GM21528 (cell line): ENCODE measurements around the gene SOS2.

Source experiments
- ATAC-seq: cut with Tn5 transposase; IDR thresholded peaks from one replicate; pipeline ENCODE4 v1.9.1; 2021; ENCODE audit warnings: mild to moderate bottlenecking, moderate library complexity; ENCODE audit not compliant: unreplicated experiment, low FRiP score

SOS2 gene

GRCh38 chr14:50121486-50121885 lies 109.9 kb downstream of the SOS2 start:
- ATAC-seq = no peak

- no peak for ATAC-seq
These were observed 113.9 kb downstream of the SOS2 start for GRCh38 chr14:50117456-50117855.

DNA sequence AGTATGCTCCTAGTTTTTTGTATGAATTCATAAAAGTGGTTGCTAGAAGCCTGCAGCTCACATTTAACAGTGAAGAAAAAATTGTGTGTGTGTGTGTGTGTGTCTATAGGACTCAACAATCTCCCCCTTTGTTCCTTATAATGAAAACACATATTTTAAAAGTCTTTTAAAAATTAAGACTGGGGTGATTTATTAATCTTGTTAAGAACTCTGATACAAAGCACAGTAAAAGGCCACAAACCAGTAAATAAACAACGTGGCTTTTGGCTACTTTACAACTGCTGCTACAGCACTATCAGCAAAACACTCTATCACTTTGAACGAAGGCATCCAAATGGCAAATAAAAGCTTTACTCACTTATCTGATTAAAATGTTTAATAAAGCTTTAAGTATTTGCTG lies 114.4 kb downstream of the SOS2 start:
- ATAC-seq = no peak

GRCh38 chr14:50116181-50116956 lies 115.0 kb downstream of the SOS2 start, which contains the start of gene VCPKMT:
TSS of gene VCPKMT (minus strand) at chr14:50116572. CDS start at chr14:50116552, 20 bp downstream.
- peak; percentile 88 for ATAC-seq

- ATAC-seq = no peak
These were observed 117.9 kb downstream of the SOS2 start for GRCh38 chr14:50113381-50114035.

DNA sequence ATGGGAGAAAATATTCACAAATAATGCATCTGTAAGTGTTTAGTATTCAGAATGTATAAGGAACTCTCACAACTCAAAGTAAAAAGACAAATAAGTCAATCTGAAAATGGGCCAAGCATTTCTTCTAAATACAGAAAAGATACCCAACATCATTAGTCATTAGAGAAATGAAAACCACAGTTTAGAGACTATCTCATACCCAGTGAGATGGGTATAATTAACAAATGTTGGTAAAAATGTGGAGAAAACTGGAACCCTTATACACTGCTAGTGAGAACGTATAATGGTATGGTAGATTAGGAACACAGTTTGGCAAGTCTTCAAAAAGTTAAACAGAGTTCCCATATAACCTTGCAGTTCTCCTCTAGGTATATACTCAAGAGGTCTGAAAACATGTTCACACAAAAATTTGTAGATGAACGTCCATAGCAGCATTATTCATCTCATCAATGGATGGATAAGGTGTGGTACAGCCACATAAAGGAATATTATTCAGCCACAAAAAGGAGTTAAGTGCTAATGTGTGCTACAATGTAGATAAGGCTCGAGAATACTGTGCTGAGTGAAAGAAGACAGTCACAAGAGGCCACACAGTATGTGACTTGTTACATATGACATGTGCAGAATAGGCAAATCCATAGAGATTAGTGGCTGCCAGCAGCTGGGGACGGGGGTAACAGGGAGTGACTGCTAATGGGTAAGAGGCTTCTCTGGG lies 120.9 kb downstream of the SOS2 start:
- no peak for ATAC-seq

- no peak for ATAC-seq
These were observed 122.0 kb downstream of the SOS2 start for GRCh38 chr14:50109342-50109741.

GRCh38 chr14:50107850-50108249 lies 123.5 kb downstream of the SOS2 start:
- no peak for ATAC-seq

GRCh38 chr14:50106178-50106577 lies 125.2 kb downstream of the SOS2 start:
- no peak for ATAC-seq

- no peak for ATAC-seq
These were observed 127.8 kb downstream of the SOS2 start for GRCh38 chr14:50103558-50103957.

DNA sequence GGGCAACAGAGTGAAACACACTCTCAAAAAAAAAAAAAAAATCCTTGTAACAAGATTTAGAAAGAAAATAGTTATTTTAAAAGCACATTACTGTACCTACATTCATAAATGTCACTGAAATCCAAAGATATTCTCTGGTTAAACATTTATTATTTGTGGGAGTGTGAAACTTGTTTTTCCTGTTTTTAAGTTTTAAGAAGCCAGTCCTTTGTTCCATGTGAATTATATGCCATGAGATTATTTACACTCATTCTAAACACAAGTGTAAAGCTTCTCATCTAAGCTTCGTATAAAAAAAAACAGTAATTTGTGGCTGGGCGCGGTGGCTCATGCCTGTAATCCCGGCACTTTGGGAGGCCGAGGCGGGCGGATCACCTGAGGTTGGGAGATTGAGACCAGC lies 130.0 kb downstream of the SOS2 start:
- ATAC-seq = no peak

DNA sequence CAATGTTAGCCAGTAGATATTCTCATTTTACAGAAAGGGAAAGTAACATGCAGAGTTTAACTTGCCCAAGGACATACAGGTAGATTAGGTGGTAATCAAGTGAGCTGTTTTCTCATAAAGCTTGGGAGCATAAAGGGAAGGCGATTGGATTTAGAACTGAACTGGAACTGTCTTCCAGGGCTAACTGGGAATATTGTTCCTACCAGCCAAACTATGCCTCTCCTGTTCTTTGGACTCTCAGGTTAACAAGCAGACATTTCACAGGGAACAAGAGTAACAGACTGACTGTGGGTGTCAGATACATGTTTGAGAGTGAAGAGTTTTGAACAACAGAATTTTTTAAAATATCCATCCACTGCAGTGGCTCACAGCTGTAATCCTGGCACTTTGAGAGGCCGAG lies 130.6 kb downstream of the SOS2 start:
- no peak for ATAC-seq

- no peak for ATAC-seq
These were observed 132.0 kb downstream of the SOS2 start for GRCh38 chr14:50099335-50099734.

DNA sequence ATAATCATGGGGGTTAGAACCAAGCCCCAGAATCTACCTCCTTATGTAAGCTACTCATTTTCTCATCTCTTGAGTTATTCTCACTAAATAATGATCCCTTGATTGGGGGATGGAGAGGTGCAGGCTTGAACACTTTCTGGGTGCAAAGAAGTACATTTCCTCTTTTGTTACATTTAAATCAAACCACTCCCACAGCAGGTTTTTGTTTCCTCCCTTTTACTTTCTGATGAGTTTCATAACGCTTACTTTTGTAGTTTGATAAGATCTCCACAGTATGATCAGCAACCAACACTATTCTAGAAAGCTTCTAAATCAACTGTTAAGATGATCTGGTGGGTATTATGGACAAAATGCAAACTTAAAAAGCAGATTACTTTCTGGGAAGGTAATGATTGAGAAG lies 135.5 kb downstream of the SOS2 start:
- ATAC-seq = no peak

DNA sequence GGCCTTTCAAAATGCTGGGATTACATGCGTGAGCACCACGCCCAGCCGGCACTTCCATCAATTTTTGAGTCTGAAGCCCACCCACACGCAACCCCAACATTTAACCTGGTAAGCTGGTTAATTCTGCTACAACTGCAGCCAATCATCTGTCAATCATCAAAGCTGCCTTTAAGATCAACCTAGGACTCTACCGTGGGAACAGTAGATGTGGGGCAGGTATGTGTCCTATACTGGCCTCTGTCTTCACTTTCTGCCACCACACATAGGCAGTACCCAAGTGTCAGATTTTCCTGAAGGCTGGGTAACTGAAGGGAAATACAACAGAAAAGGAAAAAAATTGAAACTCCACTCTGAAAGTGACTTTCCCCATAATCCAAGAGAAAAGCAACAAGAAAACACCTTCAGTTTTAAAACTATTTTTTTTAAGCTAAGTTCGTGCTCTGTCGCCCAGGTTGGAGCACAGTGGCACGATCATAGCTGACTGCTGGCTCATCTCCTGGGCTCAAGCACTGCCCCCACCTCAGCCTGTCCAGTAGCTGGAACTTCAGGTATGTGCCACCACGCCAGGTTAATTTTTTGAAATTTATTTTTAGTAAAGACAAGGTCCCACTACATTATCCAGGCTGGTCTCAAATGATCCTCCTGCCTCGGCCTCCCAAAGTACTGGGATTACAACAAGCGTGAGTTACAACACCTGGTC lies 137.2 kb downstream of the SOS2 start:
- no peak for ATAC-seq

DNA sequence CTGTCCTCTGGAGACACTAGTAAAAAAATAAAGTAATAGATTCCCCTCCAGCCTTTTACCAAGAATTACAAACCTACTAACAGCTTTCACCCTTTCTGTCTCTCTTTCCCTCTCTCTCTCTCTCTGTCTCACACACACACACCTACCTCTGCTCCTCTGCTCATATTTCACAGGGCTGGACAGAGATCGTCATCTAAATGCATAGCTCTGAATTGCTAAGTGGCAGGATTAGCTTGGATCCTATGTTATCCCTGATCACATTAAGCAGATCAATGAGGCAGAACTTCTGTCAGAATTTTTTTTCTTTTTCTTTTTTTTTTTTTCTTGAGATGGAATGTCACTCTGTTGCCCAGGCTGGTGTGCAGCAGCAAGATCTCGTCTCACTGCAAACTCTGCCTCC lies 137.9 kb downstream of the SOS2 start:
- no peak for ATAC-seq

DNA sequence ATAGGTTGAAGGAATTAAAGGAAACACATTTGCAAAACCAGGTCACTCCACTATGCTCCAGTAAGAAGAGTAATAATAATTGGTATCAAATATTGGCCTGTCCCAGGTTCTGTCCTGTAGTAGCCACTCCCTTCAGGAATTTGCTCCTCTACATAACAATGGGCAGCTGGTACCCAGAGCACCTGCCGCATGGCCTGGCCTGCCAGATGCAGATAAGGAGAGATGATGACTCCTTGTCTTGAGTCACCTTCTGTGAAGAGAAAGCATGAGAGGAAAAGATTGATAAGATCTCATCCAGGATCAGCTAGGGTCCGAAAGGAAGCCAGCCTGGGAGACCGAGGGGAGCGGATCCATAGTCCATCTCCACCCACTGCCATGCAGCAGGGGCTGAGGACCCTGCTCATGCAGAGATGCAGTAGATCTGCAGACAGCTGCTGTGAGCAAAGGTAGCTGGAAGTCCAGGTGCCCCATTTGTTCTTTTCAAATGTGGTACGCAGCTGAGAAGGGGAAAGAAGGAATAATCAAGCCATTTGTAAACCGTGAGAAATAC lies 139.3 kb downstream of the SOS2 start:
- no peak for ATAC-seq

DNA sequence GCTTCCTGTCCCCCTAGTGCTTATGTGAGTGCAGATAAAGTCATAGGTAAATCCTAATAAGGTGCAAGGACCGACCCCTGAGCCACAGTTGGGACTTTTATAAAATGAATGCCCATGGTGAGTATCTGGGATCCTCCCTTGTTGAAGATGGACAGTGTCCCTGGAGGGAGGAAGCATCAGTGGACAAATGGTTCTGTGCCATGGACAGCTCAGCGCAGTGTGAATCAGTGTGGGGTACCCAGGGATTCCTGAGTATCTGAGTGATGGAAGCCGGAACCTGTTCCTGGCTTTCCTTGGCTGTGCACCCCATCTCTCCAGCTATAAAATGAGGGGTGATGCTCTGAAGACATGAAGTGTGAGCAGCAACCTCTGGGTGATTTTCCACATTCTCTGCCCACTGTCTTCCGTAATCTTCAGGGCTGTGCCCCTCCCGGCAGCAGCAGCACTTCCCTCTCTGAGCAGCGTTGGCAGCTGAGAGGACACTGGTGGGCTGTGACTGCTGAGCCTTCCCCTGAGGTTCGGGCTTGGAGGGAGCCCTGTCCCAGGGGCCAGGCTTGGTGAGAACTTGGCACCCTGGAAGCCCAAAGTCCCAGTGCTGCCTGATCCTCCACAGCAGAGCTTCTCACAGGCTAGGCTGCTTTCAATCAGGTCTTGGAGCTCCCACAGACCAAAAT lies 140.0 kb downstream of the SOS2 start:
- no peak for ATAC-seq

GRCh38 chr14:50089208-50089607 lies 142.2 kb downstream of the SOS2 start:
- no peak for ATAC-seq

- ATAC-seq = no peak
These were observed 142.6 kb downstream of the SOS2 start for GRCh38 chr14:50088731-50089130.
